Measurements from ENCODE around the gene MON1B.

DNA sequence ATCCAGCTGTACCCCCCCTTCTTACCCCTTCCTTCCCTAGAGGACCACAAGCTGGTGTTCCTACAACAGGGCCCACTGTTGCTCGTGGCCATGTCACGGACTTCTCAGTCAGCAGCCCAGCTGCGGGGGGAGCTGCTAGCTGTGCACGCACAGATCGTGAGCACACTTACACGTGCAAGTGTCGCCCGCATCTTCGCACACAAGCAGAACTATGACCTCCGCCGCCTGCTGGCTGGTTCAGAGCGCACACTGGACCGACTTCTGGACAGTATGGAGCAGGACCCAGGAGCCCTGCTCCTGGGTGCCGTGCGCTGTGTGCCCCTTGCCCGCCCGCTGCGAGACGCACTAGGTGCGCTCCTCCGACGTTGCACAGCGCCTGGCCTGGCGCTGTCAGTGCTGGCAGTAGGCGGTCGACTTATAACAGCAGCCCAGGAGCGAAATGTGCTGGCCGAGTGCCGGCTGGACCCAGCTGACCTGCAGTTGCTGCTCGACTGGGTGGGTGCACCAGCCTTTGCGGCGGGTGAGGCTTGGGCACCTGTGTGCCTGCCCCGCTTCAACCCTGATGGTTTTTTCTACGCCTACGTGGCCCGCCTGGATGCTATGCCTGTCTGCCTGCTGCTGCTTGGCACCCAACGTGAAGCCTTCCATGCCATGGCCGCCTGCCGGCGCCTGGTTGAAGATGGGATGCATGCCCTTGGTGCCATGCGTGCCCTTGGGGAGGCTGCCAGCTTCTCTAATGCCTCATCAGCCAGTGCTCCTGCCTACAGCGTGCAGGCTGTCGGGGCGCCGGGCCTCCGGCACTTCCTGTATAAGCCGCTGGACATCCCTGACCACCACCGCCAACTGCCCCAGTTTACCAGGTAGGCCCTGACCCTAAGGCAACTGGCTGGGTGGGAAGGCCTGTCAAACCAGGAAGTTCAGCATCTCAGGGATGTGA lies 3.6 kb downstream of the MON1B start:
- no peak for TF ChIP-seq POU2F2 (IDR thresholded peaks at IDR 0.05; ENCODE audit: low read depth, low read length)
- TF ChIP-seq POLR2A (IDR thresholded peaks at IDR 0.05; ENCODE audit: low read depth, low read length): no peak
- no peak for TF ChIP-seq TAF1 (IDR thresholded peaks at IDR 0.05; ENCODE audit: low read depth, low read length)
- TF ChIP-seq POLR2AphosphoS5 (IDR thresholded peaks at IDR 0.05; ENCODE audit: low read depth, low read length): no peak
